Thyroid gland (tissue), 4 donors: ENCODE results near the gene CCDC196.

Experiments
- CTCF ChIP-seq, 6 experiments: fragments of 200-600 bp in 3 of 6; fragments of 450-650 bp in 3 of 6; sonication (generic) in 3 of 6; IDR thresholded peaks; one replicate each; pipeline ENCODE4 v1.5.1; 2016 to 2019; ENCODE audit warnings: antibody characterized with exemption in 6 of 6, mild to moderate bottlenecking in 2 of 6, inconsistent platforms in 1 of 6, moderate library complexity in 1 of 6
- POLR2A ChIP-seq, 2 donors: fragments of 450-650 bp; IDR thresholded peaks; one replicate each; pipeline ENCODE4 v1.6.1; 2017; ENCODE audit warnings: antibody characterized with exemption in 2 of 2, mild to moderate bottlenecking in 2 of 2, moderate library complexity in 1 of 2

- TF ChIP-seq CTCF (IDR thresholded peaks at IDR 0.05) (no peak), POLR2A (IDR thresholded peaks at IDR 0.05) (no peak)
Observed at GRCh38 chr14:66487164-66487563, 993 bp downstream of the CCDC196 start.
